Measurements from ENCODE around the gene RNLS.

DNA sequence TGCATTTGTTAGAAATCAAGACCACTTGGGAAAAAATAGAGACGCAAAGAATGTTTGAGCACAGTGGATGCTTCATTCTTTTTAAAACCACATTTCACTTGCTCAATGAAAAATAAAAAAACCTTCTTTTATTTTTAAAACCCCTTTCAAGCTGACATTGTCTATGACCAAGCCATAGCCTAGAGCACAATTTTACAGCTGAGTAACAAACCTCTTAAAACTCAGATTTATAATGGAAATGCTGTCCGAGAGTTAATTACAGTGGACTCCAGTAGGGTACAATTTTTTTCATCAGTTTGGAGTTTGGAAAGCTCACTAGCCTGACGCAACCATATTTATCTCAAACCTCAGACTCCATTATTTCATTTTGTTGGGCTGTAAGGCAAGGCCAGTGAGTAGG is 116.3 kb downstream of the RNLS start:
- TF ChIP-seq POLR2AphosphoS5 (IDR thresholded peaks at IDR 0.05; ENCODE audit: low read depth, low read length) (no peak), SIN3A (IDR thresholded peaks at IDR 0.05; ENCODE audit: borderline replicate concordance, insufficient read depth, low read length) (no peak), TAF1 (IDR thresholded peaks at IDR 0.05; ENCODE audit: borderline replicate concordance, insufficient read depth, low read length) (no peak)
- TF ChIP-seq, protein P1, sequence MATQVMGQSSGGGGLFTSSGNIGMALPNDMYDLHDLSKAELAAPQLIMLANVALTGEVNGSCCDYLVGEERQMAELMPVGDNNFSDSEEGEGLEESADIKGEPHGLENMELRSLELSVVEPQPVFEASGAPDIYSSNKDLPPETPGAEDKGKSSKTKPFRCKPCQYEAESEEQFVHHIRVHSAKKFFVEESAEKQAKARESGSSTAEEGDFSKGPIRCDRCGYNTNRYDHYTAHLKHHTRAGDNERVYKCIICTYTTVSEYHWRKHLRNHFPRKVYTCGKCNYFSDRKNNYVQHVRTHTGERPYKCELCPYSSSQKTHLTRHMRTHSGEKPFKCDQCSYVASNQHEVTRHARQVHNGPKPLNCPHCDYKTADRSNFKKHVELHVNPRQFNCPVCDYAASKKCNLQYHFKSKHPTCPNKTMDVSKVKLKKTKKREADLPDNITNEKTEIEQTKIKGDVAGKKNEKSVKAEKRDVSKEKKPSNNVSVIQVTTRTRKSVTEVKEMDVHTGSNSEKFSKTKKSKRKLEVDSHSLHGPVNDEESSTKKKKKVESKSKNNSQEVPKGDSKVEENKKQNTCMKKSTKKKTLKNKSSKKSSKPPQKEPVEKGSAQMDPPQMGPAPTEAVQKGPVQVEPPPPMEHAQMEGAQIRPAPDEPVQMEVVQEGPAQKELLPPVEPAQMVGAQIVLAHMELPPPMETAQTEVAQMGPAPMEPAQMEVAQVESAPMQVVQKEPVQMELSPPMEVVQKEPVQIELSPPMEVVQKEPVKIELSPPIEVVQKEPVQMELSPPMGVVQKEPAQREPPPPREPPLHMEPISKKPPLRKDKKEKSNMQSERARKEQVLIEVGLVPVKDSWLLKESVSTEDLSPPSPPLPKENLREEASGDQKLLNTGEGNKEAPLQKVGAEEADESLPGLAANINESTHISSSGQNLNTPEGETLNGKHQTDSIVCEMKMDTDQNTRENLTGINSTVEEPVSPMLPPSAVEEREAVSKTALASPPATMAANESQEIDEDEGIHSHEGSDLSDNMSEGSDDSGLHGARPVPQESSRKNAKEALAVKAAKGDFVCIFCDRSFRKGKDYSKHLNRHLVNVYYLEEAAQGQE (IDR thresholded peaks at IDR 0.05; ENCODE audit: insufficient read depth in 1 of 2, low read depth in 2 of 2, low read length in 2 of 2), result no peak

Measured in PFSK-1 (cell line).